Mucosa of descending colon (tissue), 3 donors: Measurements from ENCODE around the gene TEX48. TPM values are rescaled to one million over a fixed set of nuclear protein-coding genes. Genes with fewer than 3 reads are reported as not detected.

Source experiments
- ATAC-seq: fragments of 200-7000 bp; cut with Tn5 transposase; one replicate; pipeline ENCODE4 v1.9.1; 2020; ENCODE audit warnings: mild to moderate bottlenecking, moderate library complexity
- DNase-seq, 3 donors: peaks; one replicate each; pipeline ENCODE4 v3.0.0-alpha.2; 2020
- H3K36me3 ChIP-seq: fragments of 200-600 bp; one replicate; pipeline ENCODE4 v1.8.0; 2021; ENCODE audit warnings: low read depth, mild to moderate bottlenecking
- H3K4me1 ChIP-seq: fragments of 200-600 bp; one replicate; pipeline ENCODE4 v1.8.0; 2021; ENCODE audit warnings: low read depth, mild to moderate bottlenecking
- H3K4me3 ChIP-seq: fragments of 200-600 bp; one replicate; pipeline ENCODE4 v1.8.0; 2021; ENCODE audit warnings: mild to moderate bottlenecking
- H3K9me3 ChIP-seq: fragments of 200-600 bp; one replicate; pipeline ENCODE4 v1.8.0; 2021; ENCODE audit warnings: mild to moderate bottlenecking
- intact Hi-C, 2 donors: fragments of 100-400 bp; cut with DNase I in 1 of 2; cut with micrococcal nuclease in 1 of 2; formaldehyde crosslinking; loops; one replicate each; pipeline versions ENCODE4 v1.11.0 to v1.11.1; 2022; cut with DNase I, micrococcal nuclease
- total RNA-seq, 3 donors: library from RNA; stranded (reverse); fragmentation: NEBNext Ultra II Directional in 2 of 3; extraction: Animal tissue kit (Norgen Biotek cat#: 25700) in 2 of 3; gene quantifications; one replicate each; pipeline versions ENCODE4 v1.2.1 to v1.2.4, GENCODE V29; 2021 to 2023
- TF ChIP-seq, protein P1 (sequence below): fragments of 200-600 bp; IDR thresholded peaks from one replicate; pipeline ENCODE4 v1.8.0; 2022; ENCODE audit warnings: antibody characterized with exemption, mild to moderate bottlenecking
- donor health status: DM: no; HTN: no; CAD: no; lungs with moderate emphysema.
- donor health status: DM: no; HTN: no; CAD: no.
- donor health status: DM: no; HTN: yes; CAD: no.

TEX48 gene
- total RNA-seq, 3 donors from 2014 or later = not detected

DNA sequence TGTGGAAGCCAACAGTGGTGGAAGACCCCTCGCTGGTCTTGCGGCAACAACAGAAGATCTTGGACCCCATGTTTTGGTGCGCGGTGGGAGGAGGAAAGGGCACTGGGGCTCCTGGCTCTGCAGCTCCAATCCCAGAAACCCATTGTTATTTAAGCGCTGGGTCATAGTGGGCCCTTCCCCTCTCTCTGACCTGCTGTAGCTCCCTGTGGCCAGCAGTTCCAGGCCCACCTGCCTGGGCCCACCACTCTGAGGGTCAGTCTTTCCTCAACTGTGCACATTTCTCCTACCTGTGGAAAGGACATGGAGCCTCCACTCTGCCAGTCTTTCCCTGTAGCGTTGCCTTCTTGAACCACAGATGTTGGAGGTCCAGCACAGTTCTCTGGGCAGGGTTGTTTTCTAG is 24.3 kb downstream of the TEX48 start, which contains the start of gene TEX53:
TSS of gene TEX53 (minus strand) at position 101 of the 400 bp plus-strand sequence. CDS start at position 70, 31 bp downstream.
- DNase-seq = no peak

DNA sequence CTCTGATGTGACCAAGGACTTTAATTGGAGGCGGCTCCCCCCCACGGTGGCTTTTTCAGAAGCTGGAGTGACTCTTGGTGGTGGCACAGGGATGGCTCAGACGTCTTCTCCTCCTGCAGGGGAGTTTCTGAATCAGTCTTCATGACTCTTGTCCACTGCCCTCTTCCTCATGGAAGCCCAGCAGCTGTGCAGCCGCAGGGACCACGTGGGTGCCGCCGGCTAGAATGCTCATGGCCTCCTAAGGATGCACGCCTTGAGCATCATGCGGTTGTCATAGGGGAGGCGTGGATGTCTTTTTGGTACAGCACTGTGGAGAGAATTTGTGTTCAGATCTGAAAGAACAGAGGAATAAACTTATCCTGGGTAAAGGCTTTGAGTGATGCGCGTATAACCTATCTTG is 25.7 kb downstream of the TEX48 start:
- DNase-seq (no peak), ATAC-seq (no peak)
- Histone ChIP-seq H3K9me3 (no peaks in the 10 kb centered on the region), H3K4me1 (no peaks in the 10 kb centered on the region), H3K4me3 (no peak overlapping the region), H3K36me3 (no peaks in the 10 kb centered on the region)
- TF ChIP-seq, protein P1, sequence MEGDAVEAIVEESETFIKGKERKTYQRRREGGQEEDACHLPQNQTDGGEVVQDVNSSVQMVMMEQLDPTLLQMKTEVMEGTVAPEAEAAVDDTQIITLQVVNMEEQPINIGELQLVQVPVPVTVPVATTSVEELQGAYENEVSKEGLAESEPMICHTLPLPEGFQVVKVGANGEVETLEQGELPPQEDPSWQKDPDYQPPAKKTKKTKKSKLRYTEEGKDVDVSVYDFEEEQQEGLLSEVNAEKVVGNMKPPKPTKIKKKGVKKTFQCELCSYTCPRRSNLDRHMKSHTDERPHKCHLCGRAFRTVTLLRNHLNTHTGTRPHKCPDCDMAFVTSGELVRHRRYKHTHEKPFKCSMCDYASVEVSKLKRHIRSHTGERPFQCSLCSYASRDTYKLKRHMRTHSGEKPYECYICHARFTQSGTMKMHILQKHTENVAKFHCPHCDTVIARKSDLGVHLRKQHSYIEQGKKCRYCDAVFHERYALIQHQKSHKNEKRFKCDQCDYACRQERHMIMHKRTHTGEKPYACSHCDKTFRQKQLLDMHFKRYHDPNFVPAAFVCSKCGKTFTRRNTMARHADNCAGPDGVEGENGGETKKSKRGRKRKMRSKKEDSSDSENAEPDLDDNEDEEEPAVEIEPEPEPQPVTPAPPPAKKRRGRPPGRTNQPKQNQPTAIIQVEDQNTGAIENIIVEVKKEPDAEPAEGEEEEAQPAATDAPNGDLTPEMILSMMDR = no peak
- intact Hi-C loops = loop anchor here (5.0 to 10.0 kb wide), 2 partner anchors 249 to 322 kb away; no protein-coding TSS in a partner anchor

More for the DNA sequence above, 24.3 kb downstream of the TEX48 start, which contains the start of gene TEX53:
- intact Hi-C loops = loop anchor here (5.0 to 10.0 kb wide), 2 partner anchors 250 to 323 kb away; no protein-coding TSS in a partner anchor
- no peaks in the 10 kb centered on the region for H3K4me1 ChIP-seq
- ATAC-seq = no peak
- TF ChIP-seq, protein P1 = no peak
- no peaks in the 10 kb centered on the region for H3K36me3 ChIP-seq
- H3K4me3 ChIP-seq = no peak within 1 kb of the TSS
- H3K9me3 ChIP-seq = no peaks in the 10 kb centered on the region

DNA sequence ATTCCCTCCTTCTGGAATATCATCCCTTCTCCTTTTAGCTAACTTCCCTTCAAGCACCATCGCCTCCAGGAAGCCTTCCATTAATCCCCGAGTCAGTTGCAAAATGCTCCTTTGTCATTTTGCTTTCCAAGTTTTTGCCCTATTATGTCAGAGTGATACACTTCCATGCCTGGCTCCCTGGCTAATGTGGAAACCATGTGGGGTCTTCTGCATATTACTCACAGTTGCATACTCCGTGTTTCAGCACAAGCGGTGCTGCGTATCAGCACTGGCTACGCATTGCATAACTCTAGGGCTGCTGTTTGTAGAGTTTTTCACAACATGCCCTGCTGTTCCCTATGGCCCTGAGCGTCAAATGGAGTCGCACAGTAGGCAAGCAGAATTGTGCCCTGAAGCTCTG is 26.3 kb downstream of the TEX48 start:
- Histone ChIP-seq H3K36me3 (no peaks in the 10 kb centered on the region), H3K9me3 (no peaks in the 10 kb centered on the region), H3K4me1 (no peaks in the 10 kb centered on the region), H3K4me3 (no peak overlapping the region)
- ATAC-seq (no peak), DNase-seq (no peak)
- TF ChIP-seq, protein P1 = no peak
- intact Hi-C loops = loop anchor here (5.0 to 10.0 kb wide), 2 partner anchors 248 to 321 kb away; no protein-coding TSS in a partner anchor

DNA sequence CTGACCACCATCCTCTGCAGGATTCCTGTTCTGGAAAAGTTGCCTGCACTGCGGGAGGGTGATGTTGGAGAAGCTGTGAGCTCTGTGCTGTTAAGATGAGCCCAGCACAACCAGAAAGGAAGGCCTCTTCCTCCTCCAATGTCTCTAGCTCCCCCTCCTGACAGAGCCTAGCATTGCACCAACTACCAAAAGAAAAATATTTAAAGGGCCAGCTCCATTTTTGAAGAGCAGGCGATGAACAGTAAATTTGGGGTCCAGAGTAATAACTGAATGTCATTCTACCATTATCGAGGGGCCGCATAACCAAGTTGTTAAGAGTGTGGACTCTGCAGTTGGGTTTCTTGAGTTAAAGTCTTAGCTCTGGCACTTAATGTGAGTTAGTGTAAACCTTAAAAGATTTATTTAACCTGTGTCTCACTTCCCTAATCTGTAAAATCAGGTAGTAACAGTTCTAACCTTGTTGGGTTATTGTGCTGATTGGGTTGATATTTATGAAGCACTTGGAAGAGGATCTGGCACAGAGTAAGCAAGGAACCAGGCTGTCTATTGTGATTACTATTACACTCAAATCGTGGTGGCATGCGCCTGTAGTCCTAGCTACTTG is 28.3 kb downstream of the TEX48 start:
- TF ChIP-seq, protein P1 = peak; percentile 81
- H3K36me3 ChIP-seq = no peaks in the 10 kb centered on the region
- intact Hi-C loops = loop anchor here (1.0 to 10.0 kb wide), 4 partner anchors 166 to 319 kb away; no protein-coding TSS in a partner anchor
- no peak overlapping the region for H3K4me3 ChIP-seq
- DNase-seq (peak in 2 of 3 donors; percentile 40 to 91), ATAC-seq (peak; percentile 97)
- H3K9me3 ChIP-seq = no peaks in the 10 kb centered on the region
- H3K4me1 ChIP-seq = no peaks in the 10 kb centered on the region

DNA sequence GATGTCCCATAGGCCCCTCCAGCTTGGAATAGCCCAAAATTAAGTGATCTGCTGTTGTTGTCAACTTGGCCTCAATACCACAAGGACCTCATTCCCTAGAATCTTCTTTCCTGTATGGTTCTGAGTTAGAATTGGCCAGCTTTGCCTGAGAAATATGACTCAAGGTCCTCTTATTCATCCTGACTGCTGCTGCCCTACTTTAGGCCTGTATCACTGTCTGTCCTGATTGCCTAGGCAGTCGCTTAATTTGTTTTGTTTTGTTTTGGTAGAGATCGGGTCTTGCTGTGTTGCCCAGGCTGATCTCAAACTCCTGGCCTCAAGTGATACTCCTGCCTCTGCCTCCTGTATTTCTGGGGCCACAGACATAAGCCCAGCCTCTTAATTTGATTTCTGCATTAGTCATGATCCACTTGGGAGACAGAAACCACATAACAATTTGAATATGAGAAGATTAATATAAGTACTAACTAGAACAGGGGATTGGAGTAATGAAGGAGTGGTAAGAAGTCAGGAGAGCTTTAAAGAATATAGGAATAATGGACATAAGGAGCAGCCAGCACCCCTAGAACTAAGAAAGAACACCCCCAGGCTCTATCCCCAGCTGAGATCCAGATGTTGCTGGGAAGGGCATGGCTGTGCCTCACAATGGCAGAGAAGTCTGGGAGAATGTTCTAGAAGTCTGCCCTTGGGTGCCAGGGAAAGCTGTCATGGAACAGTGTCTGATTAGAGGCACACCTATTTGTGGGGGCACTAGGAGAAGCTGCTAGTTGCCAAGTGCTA is 29.0 kb downstream of the TEX48 start:
- Histone ChIP-seq H3K36me3 (no peaks in the 10 kb centered on the region), H3K4me3 (no peak overlapping the region), H3K9me3 (no peaks in the 10 kb centered on the region), H3K4me1 (no peaks in the 10 kb centered on the region)
- intact Hi-C loops = loop anchor here (1.0 to 10.0 kb wide), 4 partner anchors 166 to 318 kb away; no protein-coding TSS in a partner anchor
- DNase-seq (no peak), ATAC-seq (peak; percentile 10)
- TF ChIP-seq, protein P1 = no peak
